ENCODE measurements around the gene PRORP. TPM values are rescaled to one million over a fixed set of nuclear protein-coding genes. Genes with fewer than 3 reads are reported as not detected.

Gene PRORP
- total and polyA plus RNA-seq, 2 of the 13 experiments (the other 11 are each of a cell fraction or from before 2014, with no cell fraction given) = 48.9 to 88.7 TPM

GRCh38 chr14:35078082-35078481 is 44.3 kb upstream of the PRORP start (continued):
- TF ChIP-seq ZNF572 (CRISPR knock-in tag; IDR thresholded peaks at IDR 0.05) (no peak), ZBTB8A (CRISPR knock-in tag; IDR thresholded peaks at IDR 0.05; ENCODE audit: borderline replicate concordance, low read depth) (no peak), ZNF569 (CRISPR knock-in tag; IDR thresholded peaks at IDR 0.05; ENCODE audit: borderline replicate concordance) (no peak), SMARCE1 (IDR thresholded peaks at IDR 0.05; ENCODE audit: borderline replicate concordance) (no peak), GABPB1 (CRISPR knock-in tag; IDR thresholded peaks at IDR 0.05) (no peak), ZNF431 (CRISPR knock-in tag; IDR thresholded peaks at IDR 0.05; ENCODE audit: borderline replicate concordance, low read depth) (no peak), NONO (IDR thresholded peaks at IDR 0.05) (no peak), NONO (CRISPR knock-in tag; conservative IDR thresholded peaks at IDR 0.05) (no peak), GRHL1 (CRISPR knock-in tag; conservative IDR thresholded peaks at IDR 0.05) (no peak), AHDC1 (CRISPR knock-in tag; IDR thresholded peaks at IDR 0.05; ENCODE audit: borderline replicate concordance) (peak; percentile 52; the same call in 1 of the 2 replicates), NFKBIZ (CRISPR knock-in tag; IDR thresholded peaks at IDR 0.05) (no peak), ZBTB26 (CRISPR knock-in tag; IDR thresholded peaks at IDR 0.05; ENCODE audit: borderline replicate concordance) (no peak), SP5 (CRISPR knock-in tag; IDR thresholded peaks at IDR 0.05; ENCODE audit: borderline replicate concordance, low read depth) (no peak), ZNF513 (CRISPR knock-in tag; conservative IDR thresholded peaks at IDR 0.05) (no peak), ZNF816 (CRISPR knock-in tag; IDR thresholded peaks at IDR 0.05; ENCODE audit: borderline replicate concordance) (no peak), REL (CRISPR knock-in tag; conservative IDR thresholded peaks at IDR 0.05) (no peak), ZXDC (CRISPR knock-in tag; IDR thresholded peaks at IDR 0.05) (no peak), HOXA3 (CRISPR knock-in tag; IDR thresholded peaks at IDR 0.05) (peak; percentile 61)

Measured in HepG2 (cell line).